Right lobe of liver (tissue), 6 donors: ENCODE measurements around the gene NPFF. TPM values are rescaled to one million over a fixed set of nuclear protein-coding genes. Genes with fewer than 3 reads are reported as not detected.

ENCODE experiments used
- ATAC-seq, 4 donors: fragments of 200-7000 bp; cut with Tn5 transposase; one replicate each; pipeline ENCODE4 v1.9.1; 2020; ENCODE audit warnings: mild to moderate bottlenecking in 4 of 4, moderate library complexity in 4 of 4
- DNase-seq, 3 donors: peaks; one replicate each; pipeline ENCODE4 v3.0.0-alpha.2; 2020
- H3K27ac ChIP-seq, 3 donors: fragments of 200-600 bp; one replicate each; pipeline ENCODE4 v1.8.0; 2022
- H3K27me3 ChIP-seq, 2 donors: fragments of 200-600 bp; one replicate each; pipeline ENCODE4 v1.8.0; 2022
- H3K36me3 ChIP-seq, 4 donors: fragments of 200-600 bp; sonication (generic) in 1 of 4; one replicate each; pipeline versions ENCODE4 v1.5.1 to v1.8.0; 2017 to 2022; ENCODE audit warnings: control low read depth in 1 of 4
- H3K4me1 ChIP-seq, 4 donors: fragments of 200-600 bp; sonication (generic) in 1 of 4; one replicate each; pipeline versions ENCODE4 v1.5.1 to v1.8.0; 2017 to 2022; ENCODE audit warnings: control low read depth in 1 of 4
- H3K4me3 ChIP-seq, 3 donors: fragments of 200-600 bp; one replicate each; pipeline ENCODE4 v1.8.0; 2022
- H3K9me3 ChIP-seq, 4 donors: fragments of 200-600 bp; sonication (generic) in 1 of 4; one replicate each; pipeline versions ENCODE4 v1.5.1 to v1.8.0; 2017 to 2022; ENCODE audit warnings: control low read depth in 1 of 4
- CTCF ChIP-seq, 4 donors: fragments of 200-600 bp in 3 of 4; fragments of 450-650 bp in 1 of 4; IDR thresholded peaks; one replicate each; pipeline versions ENCODE4 v1.5.1 to v1.8.0; 2016 to 2022; ENCODE audit warnings: antibody characterized with exemption in 4 of 4, mild to moderate bottlenecking in 2 of 4
- POLR2A ChIP-seq: fragments of 450-650 bp; IDR thresholded peaks from one replicate; pipeline ENCODE4 v1.6.1; 2017; ENCODE audit warnings: antibody characterized with exemption, mild to moderate bottlenecking
- WGBS: methylation state at CpG from one replicate; pipeline ENCODE4 v1.1.6; 2018; ENCODE audit warnings: low coverage, low lambda C conversion rate; ENCODE audit not compliant: insufficient coverage; ENCODE audit errors: missing lambda C conversion rate; 5-methylcytosine and 5-hydroxymethylcytosine counted together
- intact Hi-C, 2 donors: fragments of 100-400 bp; cut with DNase I; formaldehyde crosslinking; loops; one replicate each; pipeline versions ENCODE4 v1.11.2 to v1.14.1; 2022
- total RNA-seq, 6 experiments: library from RNA; depleted of rRNA in 2 of 6; stranded (reverse); fragments of >200 nt in 2 of 6; fragmentation: NEBNext Ultra II Directional in 3 of 6; extraction: Animal tissue kit (Norgen Biotek cat#: 25700) in 3 of 6; gene quantifications; one replicate each; pipeline versions ENCODE4 v1.1.0 to v1.2.4, GENCODE V29; 2016 to 2023
- donor health status: DM: no; HTN: yes; CAD: no.
- donor health status: DM: no; HTN: no; CAD: no.
- donor health status: DM: no; HTN: no; CAD: no.
- donor health status: DM: no; HTN: yes; CAD: no.
- donor health status: DM: no; HTN: yes; CAD: no.

Gene NPFF
- total RNA-seq, 6 experiments from 2014 or later: not detected

GRCh38 chr12:53502331-53502730 lies 5.0 kb downstream of the NPFF start:
- Histone ChIP-seq H3K36me3 (peaks cover 0 to 11% (median 5%) of the 10 kb centered on the region in 4 donors), H3K27me3 (no peaks in the 10 kb centered on the region), H3K9me3 (no peaks in the 10 kb centered on the region), H3K4me1 (peaks cover 0 to 16% (median 9%) of the 10 kb centered on the region in 4 donors), H3K27ac (peak overlapping the region in 1 of 3 donors; percentile 98), H3K4me3 (peak overlapping the region in 2 of 3 donors; percentile 88 to 89)
- ATAC-seq (no peak), DNase-seq (no peak)
- WGBS: 46% methylated on average over 8 of the region's 9 CpGs
- TF ChIP-seq CTCF (IDR thresholded peaks at IDR 0.05): no peak
- no peak for TF ChIP-seq POLR2A
- intact Hi-C loops: loop anchor here in 1 of 2 donors (10.0 kb wide), 1 partner anchor 178 kb away; the partner anchor contains the start of gene AAAS

DNA sequence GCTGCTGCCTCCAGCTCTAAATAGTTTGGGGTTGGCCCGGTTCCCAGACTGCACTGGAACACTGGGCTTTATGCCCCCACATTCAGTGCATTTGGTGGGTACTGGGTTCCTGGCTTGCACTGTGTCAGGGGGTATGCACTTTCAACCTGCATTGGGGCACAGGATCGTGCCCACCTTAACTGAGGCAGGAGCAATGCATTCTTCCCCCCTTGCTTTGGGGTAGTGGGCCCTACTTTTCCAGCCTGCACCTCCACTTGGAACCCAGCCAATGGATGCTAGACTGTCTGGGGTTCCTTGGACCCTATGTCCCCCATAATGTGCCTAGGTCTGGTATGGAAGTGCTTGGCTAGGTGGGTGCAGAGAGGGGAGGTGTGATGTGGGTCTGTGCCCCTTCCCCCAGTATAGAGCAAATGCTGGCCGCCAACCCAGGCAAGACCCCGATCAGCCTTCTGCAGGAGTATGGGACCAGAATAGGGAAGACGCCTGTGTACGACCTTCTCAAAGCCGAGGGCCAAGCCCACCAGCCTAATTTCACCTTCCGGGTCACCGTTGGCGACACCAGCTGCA lies 5.6 kb downstream of the NPFF start:
- no peaks in the 10 kb centered on the region for H3K9me3 ChIP-seq
- TF ChIP-seq CTCF (IDR thresholded peaks at IDR 0.05) (no peak), POLR2A (no peak)
- 67% methylated on average over 7 of the region's 10 CpGs for whole genome bisulfite sequencing
- H3K27ac ChIP-seq: peak overlapping the region; percentile 91 to 99 (median 98)
- peaks cover 0 to 11% (median 5%) of the 10 kb centered on the region in 4 donors for H3K36me3 ChIP-seq
- DNase-seq (peak in 1 of 3 donors; percentile 53), ATAC-seq (no peak)
- intact Hi-C loops: loop anchor here in 1 of 2 donors (10.0 kb wide), 1 partner anchor 177 kb away; the partner anchor contains the start of gene AAAS
- H3K4me3 ChIP-seq: peak overlapping the region; percentile 86 to 89 (median 88)
- H3K27me3 ChIP-seq: no peaks in the 10 kb centered on the region
- peaks cover 0 to 16% (median 9%) of the 10 kb centered on the region in 4 donors for H3K4me1 ChIP-seq

GRCh38 chr12:53500776-53501614 lies 6.3 kb downstream of the NPFF start, which contains the start of gene TARBP2:
TARBP2 (plus strand) TSS chr12:53501283; CDS start chr12:53501409, 126 bp downstream.
- Histone ChIP-seq H3K4me3 (peak within 1 kb of the TSS; percentile 86 to 89 (median 88)), H3K9me3 (no peaks in the 10 kb centered on the region), H3K4me1 (peaks cover 0 to 16% (median 9%) of the 10 kb centered on the region in 4 donors), H3K27ac (peak within 1 kb of the TSS; percentile 91 to 99 (median 98)), H3K36me3 (peaks cover 0 to 11% (median 2%) of the 10 kb centered on the region in 4 donors), H3K27me3 (no peaks in the 10 kb centered on the region)
- ATAC-seq (peak; percentile 82 to 90 (median 86)), DNase-seq (peak; percentile 95 to 98 (median 98))
- intact Hi-C loops: loop anchor here in 1 of 2 donors (10.0 kb wide), 1 partner anchor 176 kb away; the partner anchor contains the start of gene AAAS
- WGBS: 0% methylated on average over 39 of the region's 74 CpGs
- TF ChIP-seq CTCF (IDR thresholded peaks at IDR 0.05) (peak in 1 of 4 donors; percentile 4), POLR2A (peak; percentile 75)

- Histone ChIP-seq H3K4me3 (peak overlapping the region; percentile 33 to 89 (median 88)), H3K9me3 (no peaks in the 10 kb centered on the region), H3K4me1 (peaks cover 0 to 16% (median 9%) of the 10 kb centered on the region in 4 donors), H3K27ac (peak overlapping the region; percentile 91 to 99 (median 98)), H3K36me3 (peaks cover 0 to 4% (median under 1%) of the 10 kb centered on the region in 4 donors), H3K27me3 (no peaks in the 10 kb centered on the region)
- intact Hi-C loops: loop anchor here in 1 of 2 donors (10.0 kb wide), 1 partner anchor 175 kb away; the partner anchor contains the start of gene AAAS
- ATAC-seq (peak in 3 of 4 donors; percentile 8 to 10 (median 10)), DNase-seq (peak in 1 of 3 donors; percentile 59)
- TF ChIP-seq POLR2A: peak; percentile 93
- TF ChIP-seq CTCF (IDR thresholded peaks at IDR 0.05): no peak
- under 1% methylated on average over 9 of the region's 17 CpGs for WGBS
Measured at GRCh38 chr12:53500142-53500775, 7.0 kb downstream of the NPFF start.
